ENCODE results near the gene NR0B2.

NR0B2 gene

GRCh38 chr1:26932531-26932930 is 18.8 kb upstream of the NR0B2 start:
- no peak for DNase-seq

GRCh38 chr1:26923711-26924110 is 9.9 kb upstream of the NR0B2 start:
- peak; percentile 30 for DNase-seq

GRCh38 chr1:26922901-26923300 is 9.1 kb upstream of the NR0B2 start:
- DNase-seq, result no peak

GRCh38 chr1:26922431-26922729 is 8.6 kb upstream of the NR0B2 start:
- DNase-seq, result no peak

- DNase-seq, result peak; percentile 97
Observed at GRCh38 chr1:26921540-26922430, 8.0 kb upstream of the NR0B2 start, which contains the start of gene NUDC. Gene NUDC (plus strand): TSS chr1:26921743. CDS start chr1:26921849, 106 bp downstream.

GRCh38 chr1:26921126-26921539 is 7.4 kb upstream of the NR0B2 start:
- DNase-seq, result no peak

GRCh38 chr1:26915204-26915842 is 1.5 kb upstream of the NR0B2 start:
- no peak for DNase-seq

- no peak for DNase-seq
Observed at GRCh38 chr1:26913389-26913753, 404 bp downstream of the NR0B2 start.

GRCh38 chr1:26912147-26912490 is 1.7 kb downstream of the NR0B2 start:
- DNase-seq, result no peak

- DNase-seq, result no peak
Observed at GRCh38 chr1:26911399-26912146, 2.2 kb downstream of the NR0B2 start.

GRCh38 chr1:26910343-26911160 is 3.2 kb downstream of the NR0B2 start:
- DNase-seq, result no peak

- no peak for DNase-seq
Observed at GRCh38 chr1:26909951-26910342, 3.8 kb downstream of the NR0B2 start.

GRCh38 chr1:26907071-26907917 is 6.5 kb downstream of the NR0B2 start:
- no peak for DNase-seq

GRCh38 chr1:26900815-26901511 is 12.8 kb downstream of the NR0B2 start:
- no peak for DNase-seq

GRCh38 chr1:26900001-26900814 is 13.6 kb downstream of the NR0B2 start, which contains the start of gene GPATCH3:
Gene GPATCH3 (minus strand): TSS chr1:26900467. CDS start chr1:26900442, 25 bp downstream.
- peak; percentile 94 for DNase-seq

- DNase-seq, result no peak
Observed at GRCh38 chr1:26897351-26897750, 16.4 kb downstream of the NR0B2 start.

- DNase-seq, result no peak
Observed at GRCh38 chr1:26894263-26894662, 19.5 kb downstream of the NR0B2 start.

- no peak for DNase-seq
Observed at GRCh38 chr1:26890467-26890796, 23.3 kb downstream of the NR0B2 start.

GRCh38 chr1:26889551-26890466 is 24.0 kb downstream of the NR0B2 start, which contains the start of gene GPN2:
Gene GPN2 (minus strand): TSS chr1:26890283. CDS start chr1:26890096, 187 bp downstream.
- DNase-seq, result peak; percentile 87

Data from stimulated activated CD4-positive, alpha-beta T cell treated with anti-CD3 and anti-CD28 coated beads, Interleukin-15, amount 100 ng/mL, for 24 hours (primary cell).